GM21529 (cell line): ENCODE data around the gene BTBD10.
"Not testable (repeated sequence)": the region's sequence is repeated elsewhere in the genome, so short reads cannot be mapped to it uniquely, and the experiment has no call there.

ENCODE experiments used
- ATAC-seq: cut with Tn5 transposase; IDR thresholded peaks from one replicate; pipeline ENCODE4 v1.9.1; 2021; ENCODE audit not compliant: unreplicated experiment

Gene BTBD10

GRCh38 chr11:13445588-13445987, 17.4 kb downstream of the BTBD10 start:
- no peak for ATAC-seq

- ATAC-seq: no peak
Observed at GRCh38 chr11:13440100-13440855, 22.7 kb downstream of the BTBD10 start.

GRCh38 chr11:13438291-13438690, 24.7 kb downstream of the BTBD10 start:
- ATAC-seq: no peak

GRCh38 chr11:13436836-13437235, 26.2 kb downstream of the BTBD10 start:
- not testable (repeated sequence) for ATAC-seq

GRCh38 chr11:13434247-13435205, 28.5 kb downstream of the BTBD10 start:
- no peak for ATAC-seq

GRCh38 chr11:13433437-13433836, 29.6 kb downstream of the BTBD10 start:
- ATAC-seq: no peak

GRCh38 chr11:13429836-13430235, 33.2 kb downstream of the BTBD10 start:
- ATAC-seq: no peak

- no peak for ATAC-seq
Observed at GRCh38 chr11:13429288-13429687, 33.7 kb downstream of the BTBD10 start.

GRCh38 chr11:13427440-13427839, 35.6 kb downstream of the BTBD10 start:
- no peak for ATAC-seq

- no peak for ATAC-seq
Observed at GRCh38 chr11:13423372-13423771, 39.6 kb downstream of the BTBD10 start.

- ATAC-seq: no peak
Observed at GRCh38 chr11:13421561-13421960, 41.5 kb downstream of the BTBD10 start.

- ATAC-seq: no peak
Observed at GRCh38 chr11:13415201-13415600, 47.8 kb downstream of the BTBD10 start.

GRCh38 chr11:13405220-13405619, 57.8 kb downstream of the BTBD10 start:
- ATAC-seq: no peak

GRCh38 chr11:13398335-13398734, 64.7 kb downstream of the BTBD10 start:
- ATAC-seq: not testable (repeated sequence)

- no peak for ATAC-seq
Observed at GRCh38 chr11:13391217-13391616, 71.8 kb downstream of the BTBD10 start.

GRCh38 chr11:13388741-13389140, 74.3 kb downstream of the BTBD10 start:
- ATAC-seq: no peak

GRCh38 chr11:13386567-13386966, 76.5 kb downstream of the BTBD10 start:
- ATAC-seq: no peak

- no peak for ATAC-seq
Observed at GRCh38 chr11:13384908-13385640, 77.9 kb downstream of the BTBD10 start.

- ATAC-seq: no peak
Observed at GRCh38 chr11:13382751-13383150, 80.3 kb downstream of the BTBD10 start.

GRCh38 chr11:13380731-13381130, 82.3 kb downstream of the BTBD10 start:
- ATAC-seq: no peak

- no peak for ATAC-seq
Observed at GRCh38 chr11:13378316-13378715, 84.7 kb downstream of the BTBD10 start.
